Fibroblast of lung (primary cell): Measurements from ENCODE around the gene KCTD14. TPM values are rescaled to one million over a fixed set of nuclear protein-coding genes. Genes with fewer than 3 reads are reported as not detected.

Experiments used
- DNase-seq, 2 donors: peaks; one replicate each; pipeline versions ENCODE4 v3.0.0 to v3.0.0-alpha.2; 2010; ENCODE audit warnings: low read depth in 2 of 2
- H2AFZ ChIP-seq: 2 replicates; pipeline ENCODE4 v1.5.1; 2012; ENCODE audit warnings: low read length, control low read depth, inconsistent platforms
- H3K27ac ChIP-seq: 2 replicates; pipeline ENCODE4 v1.5.1; 2011; ENCODE audit warnings: low read length, control low read depth; ENCODE audit not compliant: insufficient read depth
- H3K27me3 ChIP-seq: 2 replicates; pipeline ENCODE4 v1.5.1; 2011; ENCODE audit warnings: mild to moderate bottlenecking, low read length; ENCODE audit not compliant: control insufficient read depth, insufficient read depth
- H3K36me3 ChIP-seq: 2 replicates; pipeline ENCODE4 v1.5.1; 2011; ENCODE audit warnings: low read length; ENCODE audit not compliant: control insufficient read depth, insufficient read depth
- H3K4me1 ChIP-seq: 2 replicates; pipeline ENCODE4 v1.5.1; 2011; ENCODE audit warnings: low read length; ENCODE audit not compliant: control insufficient read depth, insufficient read depth; ENCODE audit errors: extremely low read depth
- H3K4me2 ChIP-seq: 2 replicates; pipeline ENCODE4 v1.5.1; 2011; ENCODE audit warnings: low read length, control low read depth; ENCODE audit not compliant: insufficient read depth; ENCODE audit errors: extremely low read depth
- H3K4me3 ChIP-seq, 4 experiments: fragments of 200-600 bp in 1 of 4; sonication (generic) in 1 of 4; replicated peaks in 1 of 4; 2 replicates each; pipeline ENCODE4 v1.5.1; 2011 to 2016; ENCODE audit warnings: low read length in 4 of 4, low read depth in 3 of 4, mild to moderate bottlenecking in 3 of 4, control low read depth in 2 of 4, inconsistent platforms in 1 of 4, mixed read lengths in 1 of 4; ENCODE audit not compliant: insufficient read depth in 1 of 4; ENCODE audit errors: control extremely low read depth in 1 of 4
- H3K79me2 ChIP-seq: 2 replicates; pipeline ENCODE4 v1.5.1; 2012; ENCODE audit warnings: mild to moderate bottlenecking, low read length, inconsistent platforms; ENCODE audit not compliant: control insufficient read depth, insufficient read depth
- H3K9ac ChIP-seq: 2 replicates; pipeline ENCODE4 v1.5.1; 2011; ENCODE audit warnings: mild to moderate bottlenecking, low read length, control low read depth; ENCODE audit not compliant: insufficient read depth
- H3K9me3 ChIP-seq: 2 replicates; pipeline ENCODE4 v1.5.1; 2012; ENCODE audit warnings: low read depth, low read length; ENCODE audit not compliant: control insufficient read depth, insufficient read depth
- H4K20me1 ChIP-seq: 2 replicates; pipeline ENCODE4 v1.5.1; 2011; ENCODE audit warnings: low read length; ENCODE audit not compliant: control insufficient read depth, insufficient read depth; ENCODE audit errors: extremely low read depth
- EZH2 ChIP-seq: IDR thresholded peaks from 2 replicates; pipeline ENCODE4 v1.5.1; 2012; ENCODE audit warnings: low read length, control low read depth, mild to moderate bottlenecking; ENCODE audit errors: missing control alignments
- polyA plus RNA-seq, 2 donors: library from polyadenylated mRNA; depleted of rRNA in 1 of 2; stranded (reverse) in 1 of 2; unstranded in 1 of 2; fragments of >200 nt; gene quantifications; 2 replicates each; pipeline ENCODE4 v1.2.1, GENCODE V29; 2011 to 2012; ENCODE audit warnings: missing spikeins in 1 of 2
- total RNA-seq: library from RNA; depleted of rRNA; stranded (reverse); fragments of >200 nt; gene quantifications from 2 replicates; pipeline ENCODE4 v1.2.1, GENCODE V29; 2014
- TF ChIP-seq, protein P1 (sequence below), 2 donors: IDR thresholded peaks in 1 of 2; conservative IDR thresholded peaks in 1 of 2; 1 replicate in 1 of 2; 2 replicates in 1 of 2; pipeline ENCODE4 v1.5.1; 2011 to 2012; ENCODE audit warnings: low read length in 2 of 2, control low read depth in 1 of 2, inconsistent platforms in 1 of 2, low read depth in 1 of 2, mild to moderate bottlenecking in 1 of 2

KCTD14 gene
- total and polyA plus RNA-seq, 2 donors (not counting 1 experiment from before 2014, with no cell fraction given): 0.33 to 2.5 TPM

DNA sequence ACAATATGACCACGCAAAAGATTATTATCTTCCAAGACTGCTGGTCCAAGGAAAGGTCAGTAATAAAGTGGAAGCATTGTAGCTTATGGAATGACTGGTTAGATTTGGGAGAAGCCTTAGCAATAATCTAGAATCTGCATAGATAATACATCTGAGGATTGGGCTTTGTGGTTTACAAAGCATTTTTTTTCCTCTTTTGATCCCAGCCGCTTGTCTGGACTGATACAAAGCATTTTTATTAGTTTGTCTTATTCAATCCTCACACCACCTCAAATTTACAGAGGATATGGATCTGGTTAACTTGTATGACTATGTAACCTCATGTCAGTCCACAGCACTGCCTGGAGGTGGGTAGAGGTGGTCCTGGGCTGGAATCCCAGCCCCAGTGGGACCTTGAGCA lies 39.6 kb upstream of the KCTD14 start:
- no peaks in the 10 kb centered on the region for H3K79me2 ChIP-seq
- H3K9me3 ChIP-seq: no peaks in the 10 kb centered on the region
- H3K27ac ChIP-seq: no peak overlapping the region
- no peaks in the 10 kb centered on the region for H3K4me1 ChIP-seq
- H2AFZ ChIP-seq: no peak overlapping the region
- DNase-seq: no peak
- peaks cover 2% of the 10 kb centered on the region for H3K36me3 ChIP-seq
- TF ChIP-seq EZH2: no peak
- TF ChIP-seq, protein P1, sequence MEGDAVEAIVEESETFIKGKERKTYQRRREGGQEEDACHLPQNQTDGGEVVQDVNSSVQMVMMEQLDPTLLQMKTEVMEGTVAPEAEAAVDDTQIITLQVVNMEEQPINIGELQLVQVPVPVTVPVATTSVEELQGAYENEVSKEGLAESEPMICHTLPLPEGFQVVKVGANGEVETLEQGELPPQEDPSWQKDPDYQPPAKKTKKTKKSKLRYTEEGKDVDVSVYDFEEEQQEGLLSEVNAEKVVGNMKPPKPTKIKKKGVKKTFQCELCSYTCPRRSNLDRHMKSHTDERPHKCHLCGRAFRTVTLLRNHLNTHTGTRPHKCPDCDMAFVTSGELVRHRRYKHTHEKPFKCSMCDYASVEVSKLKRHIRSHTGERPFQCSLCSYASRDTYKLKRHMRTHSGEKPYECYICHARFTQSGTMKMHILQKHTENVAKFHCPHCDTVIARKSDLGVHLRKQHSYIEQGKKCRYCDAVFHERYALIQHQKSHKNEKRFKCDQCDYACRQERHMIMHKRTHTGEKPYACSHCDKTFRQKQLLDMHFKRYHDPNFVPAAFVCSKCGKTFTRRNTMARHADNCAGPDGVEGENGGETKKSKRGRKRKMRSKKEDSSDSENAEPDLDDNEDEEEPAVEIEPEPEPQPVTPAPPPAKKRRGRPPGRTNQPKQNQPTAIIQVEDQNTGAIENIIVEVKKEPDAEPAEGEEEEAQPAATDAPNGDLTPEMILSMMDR (conservative IDR thresholded peaks at IDR 0.05 in 1 of 2, IDR thresholded peaks at IDR 0.05 in 1 of 2; ENCODE audit: low read depth in 1 of 2, low read length in 2 of 2): no peak
- H3K4me2 ChIP-seq: no peak overlapping the region
- H3K27me3 ChIP-seq: no peaks in the 10 kb centered on the region
- H4K20me1 ChIP-seq: no peaks in the 10 kb centered on the region
- no peak overlapping the region for H3K9ac ChIP-seq
- no peak overlapping the region for H3K4me3 ChIP-seq

DNA sequence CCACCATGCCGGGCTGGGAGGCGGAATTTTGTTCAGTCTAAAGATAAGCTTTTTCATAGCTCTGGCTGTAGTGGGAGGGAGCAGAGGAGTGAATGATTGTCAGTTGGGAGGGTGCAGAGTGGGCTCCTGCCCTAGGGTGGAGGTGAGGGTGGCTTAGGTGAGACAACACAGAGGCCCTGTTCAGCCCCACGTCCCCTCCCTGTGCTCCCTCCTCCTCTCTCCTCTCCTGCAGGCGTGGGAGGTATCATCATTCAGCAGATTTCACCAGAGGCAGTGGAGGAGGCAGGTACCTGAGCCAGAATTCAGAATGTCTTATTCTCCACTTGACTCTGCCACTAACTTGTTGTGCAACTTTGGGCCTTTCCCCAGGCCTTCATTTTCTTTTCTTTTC lies 38.8 kb upstream of the KCTD14 start:
- no peak overlapping the region for H3K4me3 ChIP-seq
- no peak for DNase-seq
- H2AFZ ChIP-seq: no peak overlapping the region
- H3K9ac ChIP-seq: no peak overlapping the region
- H3K27me3 ChIP-seq: no peaks in the 10 kb centered on the region
- no peaks in the 10 kb centered on the region for H3K9me3 ChIP-seq
- TF ChIP-seq EZH2: no peak
- TF ChIP-seq, protein P1 (conservative IDR thresholded peaks at IDR 0.05 in 1 of 2, IDR thresholded peaks at IDR 0.05 in 1 of 2; ENCODE audit: low read depth in 1 of 2, low read length in 2 of 2): no peak
- no peaks in the 10 kb centered on the region for H3K79me2 ChIP-seq
- no peaks in the 10 kb centered on the region for H3K36me3 ChIP-seq
- no peaks in the 10 kb centered on the region for H4K20me1 ChIP-seq
- H3K4me1 ChIP-seq: no peaks in the 10 kb centered on the region
- H3K4me2 ChIP-seq: no peak overlapping the region
- H3K27ac ChIP-seq: no peak overlapping the region

DNA sequence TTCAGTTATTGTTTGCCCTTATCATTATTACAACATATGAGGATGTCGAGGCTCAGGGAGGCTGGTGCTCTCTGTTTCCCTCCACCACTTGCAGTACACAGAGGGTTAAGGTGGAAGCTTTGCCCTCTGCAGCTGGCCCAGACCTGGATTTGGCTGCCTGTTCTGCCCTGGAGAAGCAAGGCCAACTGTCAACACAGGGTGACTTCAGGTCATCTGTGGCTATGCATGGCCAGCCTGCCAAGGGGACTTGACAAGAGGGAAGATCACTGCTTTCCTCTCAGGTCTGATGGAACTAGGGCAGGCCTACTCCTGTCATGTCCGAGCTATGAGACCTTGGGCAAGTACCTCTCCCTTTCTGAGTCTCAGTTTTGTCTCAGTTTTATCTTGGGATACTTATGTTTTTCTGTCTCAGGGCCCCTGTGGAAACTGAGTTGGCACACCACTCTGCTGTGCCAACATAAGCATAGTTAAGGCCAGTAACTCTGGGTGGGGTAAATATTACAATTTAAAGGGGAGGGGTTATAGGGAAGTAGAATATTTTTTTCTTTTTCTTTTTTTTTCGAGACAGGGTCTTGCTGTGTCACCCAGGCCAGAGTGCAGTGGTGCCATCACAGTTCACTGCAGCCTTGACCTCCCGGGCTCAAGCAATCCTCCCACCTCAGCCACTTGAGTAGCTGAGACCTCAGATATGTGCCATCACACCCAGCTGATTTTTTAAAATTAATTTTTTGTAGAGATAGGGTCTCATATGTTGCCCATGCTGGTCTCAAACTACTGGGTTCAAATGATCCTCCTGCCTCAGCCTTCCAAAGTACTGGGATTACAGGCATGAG lies 38.2 kb upstream of the KCTD14 start:
- no peak overlapping the region for H3K27ac ChIP-seq

More for the DNA sequence above, 38.2 kb upstream of the KCTD14 start:
- TF ChIP-seq, protein P1 (conservative IDR thresholded peaks at IDR 0.05 in 1 of 2, IDR thresholded peaks at IDR 0.05 in 1 of 2; ENCODE audit: low read depth in 1 of 2, low read length in 2 of 2): no peak
- no peak for TF ChIP-seq EZH2
- Histone ChIP-seq H3K27me3 (no peaks in the 10 kb centered on the region), H3K4me1 (no peaks in the 10 kb centered on the region), H3K36me3 (no peaks in the 10 kb centered on the region), H3K4me3 (no peak overlapping the region), H3K9me3 (no peaks in the 10 kb centered on the region), H3K79me2 (no peaks in the 10 kb centered on the region), H3K4me2 (no peak overlapping the region), H2AFZ (no peak overlapping the region), H4K20me1 (no peaks in the 10 kb centered on the region), H3K9ac (no peak overlapping the region)
- no peak for DNase-seq
